GM23338 (cell line): ENCODE data around the gene NCK2. TPM values are rescaled to one million over a fixed set of nuclear protein-coding genes. Genes with fewer than 3 reads are reported as not detected.

Experiments used
- ATAC-seq: fragments of 200-7000 bp; cut with Tn5 transposase; 3 replicates; pipeline ENCODE4 v1.9.1; 2020
- DNase-seq: peaks from one replicate; pipeline ENCODE4 v3.0.0-alpha.2; 2015; ENCODE audit warnings: low spot score
- H2AFZ ChIP-seq: fragments of 200-600 bp; sonication (generic); 2 replicates; pipeline ENCODE4 v1.8.0; 2016; ENCODE audit warnings: antibody characterized with exemption, mild to moderate bottlenecking, moderate library complexity
- H3F3A ChIP-seq: fragments of 200-600 bp; sonication (generic); replicated peaks from 2 replicates; pipeline ENCODE4 v1.8.0; 2017; ENCODE audit warnings: antibody characterized with exemption, mixed run types, low read depth
- H3K27ac ChIP-seq: fragments of 200-600 bp; sonication (generic); 2 replicates; pipeline ENCODE4 v1.6.1; 2016; ENCODE audit warnings: low read depth
- H3K27me3 ChIP-seq: fragments of 200-600 bp; sonication (generic); 2 replicates; pipeline ENCODE4 v1.8.0; 2016; ENCODE audit warnings: mild to moderate bottlenecking, mixed run types, moderate library complexity; ENCODE audit not compliant: insufficient read depth
- H3K36me3 ChIP-seq: fragments of 200-600 bp; sonication (generic); 2 replicates; pipeline ENCODE4 v1.8.0; 2016; ENCODE audit warnings: mild to moderate bottlenecking; ENCODE audit not compliant: insufficient read depth
- H3K4me1 ChIP-seq: fragments of 200-600 bp; sonication (generic); 2 replicates; pipeline ENCODE4 v1.8.0; 2016; ENCODE audit warnings: mild to moderate bottlenecking, moderate library complexity; ENCODE audit not compliant: insufficient read depth
- H3K4me2 ChIP-seq: fragments of 200-600 bp; sonication (generic); 2 replicates; pipeline ENCODE4 v1.7.1; 2017; ENCODE audit warnings: mixed run types
- H3K4me3 ChIP-seq: fragments of 200-600 bp; sonication (generic); 2 replicates; pipeline ENCODE4 v1.6.1; 2016; ENCODE audit warnings: mixed run types
- H3K79me2 ChIP-seq: fragments of 200-600 bp; sonication (generic); replicated peaks from 2 replicates; pipeline ENCODE4 v1.8.0; 2017; ENCODE audit warnings: mild to moderate bottlenecking; ENCODE audit not compliant: insufficient read depth
- H3K9me2 ChIP-seq: fragments of 200-600 bp; sonication (generic); 2 replicates; pipeline ENCODE4 v1.8.0; 2017; ENCODE audit not compliant: insufficient read depth
- H4K20me1 ChIP-seq: fragments of 200-600 bp; sonication (generic); replicated peaks from 2 replicates; pipeline ENCODE4 v1.8.0; 2017; ENCODE audit warnings: mild to moderate bottlenecking; ENCODE audit not compliant: insufficient read depth
- H3K27ac Mint-ChIP-seq: 2 replicates; pipeline ENCODE4 v1.8.0; 2020; ENCODE audit warnings: inconsistent platforms, mild to moderate bottlenecking, moderate library complexity, mixed read lengths
- H3K27me3 Mint-ChIP-seq: 3 replicates; pipeline ENCODE4 v1.8.0; 2022; ENCODE audit warnings: low read depth, mild to moderate bottlenecking, moderate library complexity, mixed read lengths, inconsistent platforms; ENCODE audit not compliant: insufficient read depth, poor library complexity
- H3K36me3 Mint-ChIP-seq: 3 replicates; pipeline ENCODE4 v1.8.0; 2021; ENCODE audit warnings: low read depth, mild to moderate bottlenecking, inconsistent platforms, moderate library complexity, mixed read lengths
- H3K4me1 Mint-ChIP-seq: 3 replicates; pipeline ENCODE4 v1.8.0; 2020; ENCODE audit warnings: mild to moderate bottlenecking, inconsistent platforms, mixed read lengths
- H3K4me3 Mint-ChIP-seq: 3 replicates; pipeline ENCODE4 v1.8.0; 2021; ENCODE audit warnings: moderate library complexity, mild to moderate bottlenecking, inconsistent platforms, mixed read lengths
- H3K9me3 Mint-ChIP-seq: 3 replicates; pipeline ENCODE4 v1.8.0; 2020; ENCODE audit warnings: moderate library complexity, mild to moderate bottlenecking, inconsistent platforms, mixed read lengths
- EZH2 ChIP-seq: fragments of 200-600 bp; sonication (generic); IDR thresholded peaks from one replicate; pipeline ENCODE4 v1.8.0; 2017; ENCODE audit warnings: antibody characterized with exemption, mild to moderate bottlenecking, low read depth; ENCODE audit not compliant: unreplicated experiment
- EZH2phosphoT487 ChIP-seq: fragments of 200-600 bp; sonication (generic); IDR thresholded peaks from one replicate; pipeline ENCODE4 v1.8.1; 2018; ENCODE audit warnings: antibody characterized with exemption; ENCODE audit not compliant: unreplicated experiment
- JUNB ChIP-seq: IDR thresholded peaks from one replicate; pipeline ENCODE4 v1.6.1; 2016; ENCODE audit warnings: antibody characterized with exemption; ENCODE audit not compliant: unreplicated experiment
- NANOG ChIP-seq: IDR thresholded peaks from 2 replicates; pipeline ENCODE4 v1.6.1; 2016; ENCODE audit warnings: antibody characterized with exemption, borderline replicate concordance
- POLR2AphosphoS5 ChIP-seq: IDR thresholded peaks from 2 replicates; pipeline ENCODE4 v1.6.1; 2016; ENCODE audit warnings: antibody characterized with exemption, low read depth
- STAT1 ChIP-seq: IDR thresholded peaks from one replicate; pipeline ENCODE4 v1.6.1; 2016; ENCODE audit warnings: antibody characterized with exemption; ENCODE audit not compliant: unreplicated experiment
- ZNF114 ChIP-seq: fragments of 250-450 bp; sonication (Bioruptor Pico); IDR thresholded peaks from 2 replicates; pipeline ENCODE4 v1.5.0; 2020; ENCODE audit warnings: mild to moderate bottlenecking, moderate library complexity
- ZNF331 ChIP-seq: fragments of 250-450 bp; sonication (Bioruptor Pico); IDR thresholded peaks from 2 replicates; pipeline ENCODE4 v1.5.0; 2020; ENCODE audit warnings: low read depth, mild to moderate bottlenecking, moderate library complexity
- polyA plus RNA-seq: library from polyadenylated mRNA; unstranded; fragments of >200 nt; fragmentation: Nextera tagmentation; extraction: Ambion mirVana; gene quantifications from 2 replicates; pipeline ENCODE4 v1.2.1, GENCODE V29; 2016
- total RNA-seq: library from RNA; depleted of rRNA; stranded (reverse); fragments of >200 nt; shearing (Covaris generic); gene quantifications from 2 replicates; pipeline ENCODE4 v1.2.3, GENCODE V29; 2014
- TF ChIP-seq, protein P1 (sequence below): fragments of 250-450 bp; sonication (Bioruptor Pico); IDR thresholded peaks from 2 replicates; pipeline ENCODE4 v1.5.0; 2020; ENCODE audit warnings: mild to moderate bottlenecking, moderate library complexity
- TF ChIP-seq, protein P2 (sequence below), 2 experiments: fragments of 200-600 bp in 1 of 2; sonication (generic) in 1 of 2; conservative IDR thresholded peaks; 2 replicates each; pipeline versions ENCODE4 v1.5.1 to v1.6.1; 2016 to 2017; ENCODE audit warnings: antibody characterized with exemption in 2 of 2, low read depth in 2 of 2, mild to moderate bottlenecking in 2 of 2, moderate library complexity in 1 of 2
- TF ChIP-seq, protein P3 (sequence below): IDR thresholded peaks from one replicate; pipeline ENCODE4 v1.6.1; 2018; ENCODE audit warnings: antibody characterized with exemption; ENCODE audit not compliant: unreplicated experiment

The NCK2 gene
- total and polyA plus RNA-seq, 2 experiments from 2014 or later: 26.9 to 59.9 TPM

DNA sequence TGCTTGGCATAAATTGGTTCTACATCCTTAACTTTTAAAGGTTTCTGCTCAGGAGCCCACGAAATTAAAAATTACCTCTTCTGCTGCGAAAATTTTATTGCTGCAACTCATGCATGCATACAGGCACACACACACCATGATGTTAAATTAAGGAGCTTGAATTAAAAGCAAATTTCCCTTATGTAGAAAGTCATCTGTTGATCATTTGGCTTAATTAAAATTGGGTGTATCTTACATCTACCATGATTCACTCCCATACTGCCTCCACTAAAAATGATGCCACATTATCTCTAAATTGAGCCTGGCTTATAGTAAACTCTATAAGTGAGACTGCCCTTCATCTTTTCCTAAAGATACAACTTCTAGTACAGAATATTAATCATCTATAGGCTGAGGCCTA lies 145.4 kb downstream of the NCK2 start (continued):
- TF ChIP-seq, protein P1, sequence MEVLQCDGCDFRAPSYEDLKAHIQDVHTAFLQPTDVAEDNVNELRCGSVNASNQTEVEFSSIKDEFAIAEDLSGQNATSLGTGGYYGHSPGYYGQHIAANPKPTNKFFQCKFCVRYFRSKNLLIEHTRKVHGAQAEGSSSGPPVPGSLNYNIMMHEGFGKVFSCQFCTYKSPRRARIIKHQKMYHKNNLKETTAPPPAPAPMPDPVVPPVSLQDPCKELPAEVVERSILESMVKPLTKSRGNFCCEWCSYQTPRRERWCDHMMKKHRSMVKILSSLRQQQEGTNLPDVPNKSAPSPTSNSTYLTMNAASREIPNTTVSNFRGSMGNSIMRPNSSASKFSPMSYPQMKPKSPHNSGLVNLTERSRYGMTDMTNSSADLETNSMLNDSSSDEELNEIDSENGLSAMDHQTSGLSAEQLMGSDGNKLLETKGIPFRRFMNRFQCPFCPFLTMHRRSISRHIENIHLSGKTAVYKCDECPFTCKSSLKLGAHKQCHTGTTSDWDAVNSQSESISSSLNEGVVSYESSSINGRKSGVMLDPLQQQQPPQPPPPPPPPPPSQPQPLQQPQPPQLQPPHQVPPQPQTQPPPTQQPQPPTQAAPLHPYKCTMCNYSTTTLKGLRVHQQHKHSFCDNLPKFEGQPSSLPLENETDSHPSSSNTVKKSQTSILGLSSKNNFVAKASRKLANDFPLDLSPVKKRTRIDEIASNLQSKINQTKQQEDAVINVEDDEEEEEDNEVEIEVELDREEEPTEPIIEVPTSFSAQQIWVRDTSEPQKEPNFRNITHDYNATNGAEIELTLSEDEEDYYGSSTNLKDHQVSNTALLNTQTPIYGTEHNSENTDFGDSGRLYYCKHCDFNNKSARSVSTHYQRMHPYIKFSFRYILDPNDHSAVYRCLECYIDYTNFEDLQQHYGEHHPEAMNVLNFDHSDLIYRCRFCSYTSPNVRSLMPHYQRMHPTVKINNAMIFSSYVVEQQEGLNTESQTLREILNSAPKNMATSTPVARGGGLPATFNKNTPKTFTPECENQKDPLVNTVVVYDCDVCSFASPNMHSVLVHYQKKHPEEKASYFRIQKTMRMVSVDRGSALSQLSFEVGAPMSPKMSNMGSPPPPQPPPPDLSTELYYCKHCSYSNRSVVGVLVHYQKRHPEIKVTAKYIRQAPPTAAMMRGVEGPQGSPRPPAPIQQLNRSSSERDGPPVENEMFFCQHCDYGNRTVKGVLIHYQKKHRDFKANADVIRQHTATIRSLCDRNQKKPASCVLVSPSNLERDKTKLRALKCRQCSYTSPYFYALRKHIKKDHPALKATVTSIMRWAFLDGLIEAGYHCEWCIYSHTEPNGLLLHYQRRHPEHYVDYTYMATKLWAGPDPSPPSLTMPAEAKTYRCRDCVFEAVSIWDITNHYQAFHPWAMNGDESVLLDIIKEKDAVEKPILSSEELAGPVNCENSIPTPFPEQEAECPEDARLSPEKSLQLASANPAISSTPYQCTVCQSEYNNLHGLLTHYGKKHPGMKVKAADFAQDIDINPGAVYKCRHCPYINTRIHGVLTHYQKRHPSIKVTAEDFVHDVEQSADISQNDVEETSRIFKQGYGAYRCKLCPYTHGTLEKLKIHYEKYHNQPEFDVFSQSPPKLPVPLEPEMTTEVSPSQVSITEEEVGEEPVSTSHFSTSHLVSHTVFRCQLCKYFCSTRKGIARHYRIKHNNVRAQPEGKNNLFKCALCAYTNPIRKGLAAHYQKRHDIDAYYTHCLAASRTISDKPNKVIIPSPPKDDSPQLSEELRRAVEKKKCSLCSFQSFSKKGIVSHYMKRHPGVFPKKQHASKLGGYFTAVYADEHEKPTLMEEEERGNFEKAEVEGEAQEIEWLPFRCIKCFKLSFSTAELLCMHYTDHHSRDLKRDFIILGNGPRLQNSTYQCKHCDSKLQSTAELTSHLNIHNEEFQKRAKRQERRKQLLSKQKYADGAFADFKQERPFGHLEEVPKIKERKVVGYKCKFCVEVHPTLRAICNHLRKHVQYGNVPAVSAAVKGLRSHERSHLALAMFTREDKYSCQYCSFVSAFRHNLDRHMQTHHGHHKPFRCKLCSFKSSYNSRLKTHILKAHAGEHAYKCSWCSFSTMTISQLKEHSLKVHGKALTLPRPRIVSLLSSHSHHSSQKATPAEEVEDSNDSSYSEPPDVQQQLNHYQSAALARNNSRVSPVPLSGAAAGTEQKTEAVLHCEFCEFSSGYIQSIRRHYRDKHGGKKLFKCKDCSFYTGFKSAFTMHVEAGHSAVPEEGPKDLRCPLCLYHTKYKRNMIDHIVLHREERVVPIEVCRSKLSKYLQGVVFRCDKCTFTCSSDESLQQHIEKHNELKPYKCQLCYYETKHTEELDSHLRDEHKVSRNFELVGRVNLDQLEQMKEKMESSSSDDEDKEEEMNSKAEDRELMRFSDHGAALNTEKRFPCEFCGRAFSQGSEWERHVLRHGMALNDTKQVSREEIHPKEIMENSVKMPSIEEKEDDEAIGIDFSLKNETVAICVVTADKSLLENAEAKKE (CRISPR knock-in tag): no peak
- TF ChIP-seq ZNF331 (CRISPR knock-in tag) (no peak), JUNB (no peak), STAT1 (no peak)

DNA sequence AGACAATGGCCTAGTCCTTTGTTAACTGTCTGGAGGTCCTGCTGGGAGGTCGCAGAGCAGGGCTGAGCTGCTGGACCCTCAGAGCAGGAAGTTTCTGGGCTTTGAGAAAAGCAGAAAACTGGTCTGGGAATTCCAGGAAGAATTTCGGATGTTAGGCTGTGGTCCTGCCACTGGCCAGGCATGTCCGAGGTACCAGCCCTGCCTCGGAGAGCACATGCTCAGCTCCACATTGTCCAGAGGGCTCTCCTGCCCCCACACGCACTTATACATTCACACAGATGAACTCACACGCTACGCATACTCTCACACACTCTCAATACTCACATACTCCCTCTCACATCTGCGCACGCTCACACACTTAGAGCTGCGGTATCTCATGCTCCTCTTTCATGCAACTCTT lies 146.1 kb downstream of the NCK2 start:
- H2AFZ ChIP-seq: no peak overlapping the region
- no peak overlapping the region for H3K4me2 ChIP-seq
- no peak overlapping the region for H3K4me3 ChIP-seq
- no peak overlapping the region for H3K4me3 Mint-ChIP-seq
- no peak overlapping the region; the same call in 1 of the 2 replicates for H3K27ac Mint-ChIP-seq
- H3K9me3 Mint-ChIP-seq: peaks cover 10% of the 10 kb centered on the region
- no peaks in the 10 kb centered on the region; the same call in 1 of the 2 replicates for H3K36me3 ChIP-seq
- no peak overlapping the region for H3K27ac ChIP-seq
- no peak for DNase-seq
- peaks cover 13% of the 10 kb centered on the region for H3K4me1 Mint-ChIP-seq
- peaks cover 66% of the 10 kb centered on the region for H3K79me2 ChIP-seq
- peaks cover 2% of the 10 kb centered on the region for H3K27me3 Mint-ChIP-seq
- no peaks in the 10 kb centered on the region for H3F3A ChIP-seq
- ATAC-seq: no peak
- peaks cover 7% of the 10 kb centered on the region for H3K4me1 ChIP-seq
- no peaks in the 10 kb centered on the region for H3K9me2 ChIP-seq
- H3K27me3 ChIP-seq: no peaks in the 10 kb centered on the region
- H4K20me1 ChIP-seq: peaks cover 12% of the 10 kb centered on the region
- H3K36me3 Mint-ChIP-seq: peaks cover 38% of the 10 kb centered on the region
- TF ChIP-seq EZH2phosphoT487 (no peak), NANOG (no peak), JUNB (no peak), ZNF114 (CRISPR knock-in tag) (no peak), ZNF331 (CRISPR knock-in tag) (no peak), POLR2AphosphoS5 (no peak), EZH2 (no peak)
- TF ChIP-seq, protein P2, sequence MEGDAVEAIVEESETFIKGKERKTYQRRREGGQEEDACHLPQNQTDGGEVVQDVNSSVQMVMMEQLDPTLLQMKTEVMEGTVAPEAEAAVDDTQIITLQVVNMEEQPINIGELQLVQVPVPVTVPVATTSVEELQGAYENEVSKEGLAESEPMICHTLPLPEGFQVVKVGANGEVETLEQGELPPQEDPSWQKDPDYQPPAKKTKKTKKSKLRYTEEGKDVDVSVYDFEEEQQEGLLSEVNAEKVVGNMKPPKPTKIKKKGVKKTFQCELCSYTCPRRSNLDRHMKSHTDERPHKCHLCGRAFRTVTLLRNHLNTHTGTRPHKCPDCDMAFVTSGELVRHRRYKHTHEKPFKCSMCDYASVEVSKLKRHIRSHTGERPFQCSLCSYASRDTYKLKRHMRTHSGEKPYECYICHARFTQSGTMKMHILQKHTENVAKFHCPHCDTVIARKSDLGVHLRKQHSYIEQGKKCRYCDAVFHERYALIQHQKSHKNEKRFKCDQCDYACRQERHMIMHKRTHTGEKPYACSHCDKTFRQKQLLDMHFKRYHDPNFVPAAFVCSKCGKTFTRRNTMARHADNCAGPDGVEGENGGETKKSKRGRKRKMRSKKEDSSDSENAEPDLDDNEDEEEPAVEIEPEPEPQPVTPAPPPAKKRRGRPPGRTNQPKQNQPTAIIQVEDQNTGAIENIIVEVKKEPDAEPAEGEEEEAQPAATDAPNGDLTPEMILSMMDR (conservative IDR thresholded peaks at IDR 0.05; ENCODE audit: low read depth in 2 of 2): no peak
- TF ChIP-seq, protein P3, sequence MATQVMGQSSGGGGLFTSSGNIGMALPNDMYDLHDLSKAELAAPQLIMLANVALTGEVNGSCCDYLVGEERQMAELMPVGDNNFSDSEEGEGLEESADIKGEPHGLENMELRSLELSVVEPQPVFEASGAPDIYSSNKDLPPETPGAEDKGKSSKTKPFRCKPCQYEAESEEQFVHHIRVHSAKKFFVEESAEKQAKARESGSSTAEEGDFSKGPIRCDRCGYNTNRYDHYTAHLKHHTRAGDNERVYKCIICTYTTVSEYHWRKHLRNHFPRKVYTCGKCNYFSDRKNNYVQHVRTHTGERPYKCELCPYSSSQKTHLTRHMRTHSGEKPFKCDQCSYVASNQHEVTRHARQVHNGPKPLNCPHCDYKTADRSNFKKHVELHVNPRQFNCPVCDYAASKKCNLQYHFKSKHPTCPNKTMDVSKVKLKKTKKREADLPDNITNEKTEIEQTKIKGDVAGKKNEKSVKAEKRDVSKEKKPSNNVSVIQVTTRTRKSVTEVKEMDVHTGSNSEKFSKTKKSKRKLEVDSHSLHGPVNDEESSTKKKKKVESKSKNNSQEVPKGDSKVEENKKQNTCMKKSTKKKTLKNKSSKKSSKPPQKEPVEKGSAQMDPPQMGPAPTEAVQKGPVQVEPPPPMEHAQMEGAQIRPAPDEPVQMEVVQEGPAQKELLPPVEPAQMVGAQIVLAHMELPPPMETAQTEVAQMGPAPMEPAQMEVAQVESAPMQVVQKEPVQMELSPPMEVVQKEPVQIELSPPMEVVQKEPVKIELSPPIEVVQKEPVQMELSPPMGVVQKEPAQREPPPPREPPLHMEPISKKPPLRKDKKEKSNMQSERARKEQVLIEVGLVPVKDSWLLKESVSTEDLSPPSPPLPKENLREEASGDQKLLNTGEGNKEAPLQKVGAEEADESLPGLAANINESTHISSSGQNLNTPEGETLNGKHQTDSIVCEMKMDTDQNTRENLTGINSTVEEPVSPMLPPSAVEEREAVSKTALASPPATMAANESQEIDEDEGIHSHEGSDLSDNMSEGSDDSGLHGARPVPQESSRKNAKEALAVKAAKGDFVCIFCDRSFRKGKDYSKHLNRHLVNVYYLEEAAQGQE: no peak
